CD4-positive, alpha-beta T cell (primary cell): Measurements from ENCODE around the gene C3orf52. TPM values are rescaled to one million over a fixed set of nuclear protein-coding genes. Genes with fewer than 3 reads are reported as not detected.
A peak's percentile ranks its signal among the peaks of the same experiment; 100 is the strongest.

Experiments
- ATAC-seq: fragments of 200-7000 bp; cut with Tn5 transposase; one replicate; pipeline ENCODE4 v1.10.0; 2022; ENCODE audit warnings: mild to moderate bottlenecking; ENCODE audit not compliant: poor library complexity
- CTCF ChIA-PET: fragments of 350-600 bp; sonication (Branson Sonifier 250); formaldehyde crosslinking; loops from one replicate; lab custom pipeline; 2021; ENCODE audit warnings: antibody characterized with exemption, inconsistent platforms; lab: Charles Lee
- POLR2A ChIA-PET: fragments of 350-600 bp; sonication (Branson Sonifier 250); formaldehyde crosslinking; loops from one replicate; lab custom pipeline; 2021; ENCODE audit warnings: antibody characterized with exemption, inconsistent platforms; lab: Charles Lee
- DNase-seq, 14 experiments: peaks; one replicate each; pipeline ENCODE4 v3.0.0-alpha.2; 2013 to 2020; ENCODE audit warnings: mixed read lengths in 2 of 14
- H3K27ac ChIP-seq, 2 donors: one replicate each; pipeline versions ENCODE4 v1.5.1 to v1.7.0; 2013; ENCODE audit warnings: low read length in 2 of 2, low read depth in 1 of 2, mild to moderate bottlenecking in 1 of 2
- H3K27me3 ChIP-seq, 2 experiments: 1 replicate in 1 of 2; 2 replicates in 1 of 2; pipeline versions ENCODE4 v1.6.1 to v1.7.0; 2013; ENCODE audit warnings: low read length in 2 of 2, control low read depth in 1 of 2, mild to moderate bottlenecking in 1 of 2, moderate library complexity in 1 of 2; ENCODE audit not compliant: insufficient read depth in 2 of 2, control insufficient read depth in 1 of 2
- H3K36me3 ChIP-seq: one replicate; pipeline ENCODE4 v1.6.1; 2013; ENCODE audit warnings: low read length, control low read depth; ENCODE audit not compliant: insufficient read depth
- H3K4me1 ChIP-seq: one replicate; pipeline ENCODE4 v1.6.1; 2013; ENCODE audit warnings: low read length, control low read depth; ENCODE audit not compliant: insufficient read depth
- H3K4me3 ChIP-seq: one replicate; pipeline ENCODE4 v1.5.1; 2013; ENCODE audit warnings: mild to moderate bottlenecking, low read length, moderate library complexity
- H3K9me3 ChIP-seq, 2 experiments: 1 replicate in 1 of 2; 2 replicates in 1 of 2; pipeline versions ENCODE4 v1.6.1 to v1.7.0; 2013; ENCODE audit warnings: low read length in 2 of 2, mild to moderate bottlenecking in 2 of 2, control low read depth in 1 of 2, moderate library complexity in 1 of 2; ENCODE audit not compliant: control insufficient read depth in 1 of 2, insufficient read depth in 1 of 2
- H3K27ac Mint-ChIP-seq: one replicate; pipeline ENCODE4 v1.8.0; 2020; ENCODE audit warnings: mixed read lengths
- H3K27me3 Mint-ChIP-seq: one replicate; pipeline ENCODE4 v1.8.0; 2021; ENCODE audit warnings: mixed read lengths
- H3K36me3 Mint-ChIP-seq: one replicate; pipeline ENCODE4 v1.8.0; 2021; ENCODE audit warnings: low read depth, mixed read lengths
- H3K4me1 Mint-ChIP-seq: one replicate; pipeline ENCODE4 v1.8.0; 2021; ENCODE audit warnings: low read depth, mixed read lengths
- H3K4me3 Mint-ChIP-seq: one replicate; pipeline ENCODE4 v1.8.0; 2020; ENCODE audit warnings: mild to moderate bottlenecking, mixed read lengths
- H3K9me3 Mint-ChIP-seq: one replicate; pipeline ENCODE4 v1.8.0; 2020; ENCODE audit warnings: mixed read lengths
- CTCF ChIP-seq: fragments of 200-600 bp; IDR thresholded peaks from one replicate; pipeline ENCODE4 v1.8.0; 2022; ENCODE audit warnings: antibody characterized with exemption, mild to moderate bottlenecking
- intact Hi-C, 2 experiments: fragments of 100-400 bp; cut with DNase I in 1 of 2; cut with micrococcal nuclease in 1 of 2; formaldehyde crosslinking; loops; one replicate each; pipeline versions ENCODE4 v1.15.1 to v1.9.0; 2023 to 2025; cut with DNase I, micrococcal nuclease
- total RNA-seq, 174 experiments: library from RNA in 2 of 174; stranded (reverse) in 2 of 174; gene quantifications; one replicate each; pipeline ENCODE4 v1.2.3 and lab custom pipeline; 2021 to 2026

C3orf52 gene
- total RNA-seq, 2 experiments from 2014 or later: 1.6 to 2.7 TPM

- ChIA-PET POLR2A (interaction anchor here (1.1 kb wide), 1 partner anchor 13 kb away, joined by 4 read pairs; no protein-coding TSS in a partner anchor), CTCF (interaction anchor here (1.0 to 2.0 kb wide), 2 partner anchors 13 to 82 kb away, joined by 3 to 5 read pairs; no protein-coding TSS in a partner anchor)
- TF ChIP-seq CTCF: no peak
Measured at GRCh38 chr3:112124907-112125607, 38.9 kb downstream of the C3orf52 start.

GRCh38 chr3:112126511-112126911 lies 40.3 kb downstream of the C3orf52 start:
- Mint-ChIP-seq H3K9me3 (no peaks in the 10 kb centered on the region), H3K27me3 (no peaks in the 10 kb centered on the region), H3K4me3 (peak overlapping the region; percentile 50), H3K4me1 (peaks cover 86% of the 10 kb centered on the region), H3K36me3 (peaks cover 55% of the 10 kb centered on the region), H3K27ac (peak overlapping the region; percentile 88)
- ChIA-PET CTCF (interaction anchor here (1.2 kb wide), 1 partner anchor 15 kb away, joined by 4 read pairs; no protein-coding TSS in a partner anchor), POLR2A (no interaction called here)
- DNase-seq (peak in 2 of 14 experiments; percentile 20 to 26), ATAC-seq (no peak)
- Histone ChIP-seq H3K27ac (peak overlapping the region; percentile 37 to 92), H3K9me3 (no peaks in the 10 kb centered on the region), H3K27me3 (no peaks in the 10 kb centered on the region), H3K4me3 (peak overlapping the region; percentile 8), H3K4me1 (peaks cover 58% of the 10 kb centered on the region), H3K36me3 (peaks cover 39% of the 10 kb centered on the region)
- intact Hi-C loops: no loop called here
- TF ChIP-seq CTCF: no peak

More at GRCh38 chr3:112124907-112125607, 38.9 kb downstream of the C3orf52 start:
- DNase-seq (no peak), ATAC-seq (no peak)
- H3K36me3 Mint-ChIP-seq: peaks cover 63% of the 10 kb centered on the region
- peaks cover 46% of the 10 kb centered on the region for H3K4me1 ChIP-seq
- H3K4me1 Mint-ChIP-seq: peaks cover 86% of the 10 kb centered on the region
- H3K36me3 ChIP-seq: peaks cover 33% of the 10 kb centered on the region
- no peaks in the 10 kb centered on the region for H3K9me3 Mint-ChIP-seq
- H3K27me3 Mint-ChIP-seq: no peaks in the 10 kb centered on the region
- peak overlapping the region in 1 of 2 donors; percentile 14 for H3K27ac ChIP-seq
- H3K27ac Mint-ChIP-seq: peak overlapping the region; percentile 88
- intact Hi-C loops: loop anchor here in 1 of 2 experiments (5.0 kb wide), 1 partner anchor 177 kb away; no protein-coding TSS in a partner anchor
- no peaks in the 10 kb centered on the region for H3K9me3 ChIP-seq
- H3K4me3 ChIP-seq: no peak overlapping the region
- H3K4me3 Mint-ChIP-seq: no peak overlapping the region
- no peaks in the 10 kb centered on the region for H3K27me3 ChIP-seq

GRCh38 chr3:112127522-112128494 lies 41.6 kb downstream of the C3orf52 start:
- H3K36me3 Mint-ChIP-seq: peaks cover 42% of the 10 kb centered on the region
- Histone ChIP-seq H3K27me3 (no peaks in the 10 kb centered on the region), H3K36me3 (peaks cover 36% of the 10 kb centered on the region), H3K4me3 (peak overlapping the region; percentile 10), H3K9me3 (no peaks in the 10 kb centered on the region), H3K4me1 (peaks cover 64% of the 10 kb centered on the region), H3K27ac (peak overlapping the region; percentile 80 to 92)
- peak in 3 of 14 experiments; percentile 46 to 54 (median 51) for DNase-seq
- ATAC-seq: no peak
- no peaks in the 10 kb centered on the region for H3K27me3 Mint-ChIP-seq
- CTCF ChIA-PET: interaction anchor here (0.7 to 2.3 kb wide), 3 partner anchors 9 to 17 kb away, joined by 3 to 15 read pairs (median 6); no protein-coding TSS in a partner anchor
- H3K9me3 Mint-ChIP-seq: no peaks in the 10 kb centered on the region
- TF ChIP-seq CTCF: no peak
- intact Hi-C loops: no loop called here
- H3K4me1 Mint-ChIP-seq: peaks cover 83% of the 10 kb centered on the region
- peak overlapping the region; percentile 88 for H3K27ac Mint-ChIP-seq
- POLR2A ChIA-PET: interaction anchor here (0.7 to 1.9 kb wide), 6 partner anchors 9 to 451 kb away, joined by 3 to 9 read pairs (median 3); no protein-coding TSS in a partner anchor
- peak overlapping the region; percentile 50 for H3K4me3 Mint-ChIP-seq
